K562 (cell line): ENCODE results near the gene TMEM203. TPM values are rescaled to one million over a fixed set of nuclear protein-coding genes. Genes with fewer than 3 reads are reported as not detected.

Experiments
- ARID3A ChIP-seq: IDR thresholded peaks from 2 replicates; pipeline ENCODE4 v1.6.1; 2012; ENCODE audit warnings: low read depth, low read length, improper control_type of control experiment, borderline replicate concordance
- HNRNPH1 ChIP-seq: fragments of 200-400 bp; formaldehyde crosslinking; optimal IDR thresholded peaks from 2 replicates; pipeline ENCODE3; 2017; ENCODE audit warnings: low read depth, mild to moderate bottlenecking, low read length, moderate library complexity
- SMARCA5 ChIP-seq: fragments of 450-650 bp; IDR thresholded peaks from 2 replicates; pipeline ENCODE4 v1.6.1; 2016
- TBP ChIP-seq: optimal IDR thresholded peaks from 2 replicates; pipeline ENCODE3; 2011; ENCODE audit warnings: low read depth, low read length, improper control_type of control experiment
- TEAD4 ChIP-seq, 2 experiments: sonication (generic) in 1 of 2; formaldehyde crosslinking in 1 of 2; IDR thresholded peaks; 2 replicates each; pipeline versions ENCODE4 v1.6.1 to v1.8.0; 2012 to 2022; ENCODE audit warnings: borderline replicate concordance in 1 of 2, inconsistent platforms in 1 of 2, low read length in 1 of 2, mild to moderate bottlenecking in 1 of 2, missing genetic modification reagents in 1 of 2
- THRAP3 ChIP-seq: fragments of 450-650 bp; IDR thresholded peaks from 2 replicates; pipeline ENCODE4 v1.6.1; 2016; ENCODE audit warnings: mild to moderate bottlenecking, inconsistent platforms, borderline replicate concordance
- THRB ChIP-seq: fragments of 450-650 bp; formaldehyde crosslinking; conservative IDR thresholded peaks from 2 replicates; pipeline ENCODE4 v1.4.0; 2022; ENCODE audit warnings: mild to moderate bottlenecking, missing genetic modification characterization
- ZNF449 ChIP-seq: fragments of 250-450 bp; sonication (Bioruptor Pico); IDR thresholded peaks from 2 replicates; pipeline ENCODE4 v1.8.0; 2022; ENCODE audit warnings: moderate library complexity, mild to moderate bottlenecking, inconsistent platforms
- ZNF707 ChIP-seq: fragments of 250-450 bp; sonication (Bioruptor Pico); conservative IDR thresholded peaks from 2 replicates; pipeline ENCODE4 v1.8.0; 2022; ENCODE audit warnings: inconsistent platforms, mild to moderate bottlenecking, moderate library complexity
- ZNF79 ChIP-seq: fragments of 250-450 bp; sonication (Bioruptor Pico); IDR thresholded peaks from 2 replicates; pipeline ENCODE4 v1.4.0; 2020; ENCODE audit warnings: low read depth, mild to moderate bottlenecking, moderate library complexity
- polyA plus RNA-seq, 8 experiments: library from polyadenylated mRNA; depleted of rRNA in 4 of 8; stranded (reverse) in 5 of 8; unstranded in 3 of 8; fragments of >200 nt; fragmentation: Nextera tagmentation in 2 of 8; fragmentation: Illumina TruSeq in 1 of 8; extraction: Ambion mirVana in 2 of 8; extraction: Trizol in 1 of 8; gene quantifications; 2 replicates each; pipeline versions ENCODE4 v1.2.1 to v1.2.3, GENCODE V29; 2011 to 2014; ENCODE audit warnings: inconsistent platforms in 1 of 8, missing spikeins in 1 of 8
- total RNA-seq, 7 experiments: library from RNA; depleted of rRNA in 6 of 7; stranded (reverse); fragments of >200 nt in 6 of 7; fragmentation: Illumina TruSeq in 2 of 7; extraction: Trizol in 2 of 7; gene quantifications; 2 replicates each; pipeline versions ENCODE4 v1.2.1 to v1.2.3, GENCODE V29; 2011 to 2021; ENCODE audit warnings: low replicate concordance in 1 of 7
- TF ChIP-seq, protein P1 (sequence below), 2 experiments: fragments of 450-650 bp in 1 of 2; sonication (generic) in 1 of 2; formaldehyde crosslinking; conservative IDR thresholded peaks; 2 replicates each; pipeline versions ENCODE4 v1.4.0 to v1.8.1; 2020 to 2022; ENCODE audit warnings: mild to moderate bottlenecking in 1 of 2, missing genetic modification reagents in 1 of 2
- TF ChIP-seq, protein P2 (sequence below): fragments of 450-650 bp; IDR thresholded peaks from 2 replicates; pipeline ENCODE4 v1.6.1; 2017; ENCODE audit warnings: antibody characterized with exemption, mild to moderate bottlenecking
- TF ChIP-seq, protein P3 (sequence below), 2 experiments: fragments of 450-650 bp; IDR thresholded peaks; 2 replicates each; pipeline ENCODE4 v1.6.1; 2016

Gene TMEM203
- total and polyA plus RNA-seq, 9 of the 15 experiments (the other 6 are each of a cell fraction or from before 2014, with no cell fraction given), result 8.8 to 59.5 (median 37.6) TPM

- TF ChIP-seq ZNF449 (CRISPR knock-in tag), result no peak
- TF ChIP-seq, protein P1, sequence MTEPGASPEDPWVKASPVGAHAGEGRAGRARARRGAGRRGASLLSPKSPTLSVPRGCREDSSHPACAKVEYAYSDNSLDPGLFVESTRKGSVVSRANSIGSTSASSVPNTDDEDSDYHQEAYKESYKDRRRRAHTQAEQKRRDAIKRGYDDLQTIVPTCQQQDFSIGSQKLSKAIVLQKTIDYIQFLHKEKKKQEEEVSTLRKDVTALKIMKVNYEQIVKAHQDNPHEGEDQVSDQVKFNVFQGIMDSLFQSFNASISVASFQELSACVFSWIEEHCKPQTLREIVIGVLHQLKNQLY (CRISPR knock-in tag; conservative IDR thresholded peaks at IDR 0.05), result no peak
- TF ChIP-seq THRB (CRISPR knock-in tag), result no peak
- TF ChIP-seq SMARCA5, result no peak
- no peak for TF ChIP-seq ZNF707 (CRISPR knock-in tag)
- TF ChIP-seq TEAD4 (IDR thresholded peaks at IDR 0.05; ENCODE audit: low read length), result peak; percentile 36; the same call in 1 of the 2 replicates
- no peak for TF ChIP-seq TEAD4 (CRISPR knock-in tag; IDR thresholded peaks at IDR 0.05; ENCODE audit: borderline replicate concordance)
- TF ChIP-seq THRAP3, result no peak
- TF ChIP-seq, protein P2, sequence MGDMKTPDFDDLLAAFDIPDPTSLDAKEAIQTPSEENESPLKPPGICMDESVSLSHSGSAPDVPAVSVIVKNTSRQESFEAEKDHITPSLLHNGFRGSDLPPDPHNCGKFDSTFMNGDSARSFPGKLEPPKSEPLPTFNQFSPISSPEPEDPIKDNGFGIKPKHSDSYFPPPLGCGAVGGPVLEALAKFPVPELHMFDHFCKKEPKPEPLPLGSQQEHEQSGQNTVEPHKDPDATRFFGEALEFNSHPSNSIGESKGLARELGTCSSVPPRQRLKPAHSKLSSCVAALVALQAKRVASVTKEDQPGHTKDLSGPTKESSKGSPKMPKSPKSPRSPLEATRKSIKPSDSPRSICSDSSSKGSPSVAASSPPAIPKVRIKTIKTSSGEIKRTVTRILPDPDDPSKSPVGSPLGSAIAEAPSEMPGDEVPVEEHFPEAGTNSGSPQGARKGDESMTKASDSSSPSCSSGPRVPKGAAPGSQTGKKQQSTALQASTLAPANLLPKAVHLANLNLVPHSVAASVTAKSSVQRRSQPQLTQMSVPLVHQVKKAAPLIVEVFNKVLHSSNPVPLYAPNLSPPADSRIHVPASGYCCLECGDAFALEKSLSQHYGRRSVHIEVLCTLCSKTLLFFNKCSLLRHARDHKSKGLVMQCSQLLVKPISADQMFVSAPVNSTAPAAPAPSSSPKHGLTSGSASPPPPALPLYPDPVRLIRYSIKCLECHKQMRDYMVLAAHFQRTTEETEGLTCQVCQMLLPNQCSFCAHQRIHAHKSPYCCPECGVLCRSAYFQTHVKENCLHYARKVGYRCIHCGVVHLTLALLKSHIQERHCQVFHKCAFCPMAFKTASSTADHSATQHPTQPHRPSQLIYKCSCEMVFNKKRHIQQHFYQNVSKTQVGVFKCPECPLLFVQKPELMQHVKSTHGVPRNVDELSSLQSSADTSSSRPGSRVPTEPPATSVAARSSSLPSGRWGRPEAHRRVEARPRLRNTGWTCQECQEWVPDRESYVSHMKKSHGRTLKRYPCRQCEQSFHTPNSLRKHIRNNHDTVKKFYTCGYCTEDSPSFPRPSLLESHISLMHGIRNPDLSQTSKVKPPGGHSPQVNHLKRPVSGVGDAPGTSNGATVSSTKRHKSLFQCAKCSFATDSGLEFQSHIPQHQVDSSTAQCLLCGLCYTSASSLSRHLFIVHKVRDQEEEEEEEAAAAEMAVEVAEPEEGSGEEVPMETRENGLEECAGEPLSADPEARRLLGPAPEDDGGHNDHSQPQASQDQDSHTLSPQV, result no peak
- TF ChIP-seq TBP, result peak; percentile 58
- TF ChIP-seq ZNF79 (CRISPR knock-in tag), result no peak
- TF ChIP-seq HNRNPH1, result no peak
- no peak for TF ChIP-seq ARID3A
- TF ChIP-seq, protein P3, sequence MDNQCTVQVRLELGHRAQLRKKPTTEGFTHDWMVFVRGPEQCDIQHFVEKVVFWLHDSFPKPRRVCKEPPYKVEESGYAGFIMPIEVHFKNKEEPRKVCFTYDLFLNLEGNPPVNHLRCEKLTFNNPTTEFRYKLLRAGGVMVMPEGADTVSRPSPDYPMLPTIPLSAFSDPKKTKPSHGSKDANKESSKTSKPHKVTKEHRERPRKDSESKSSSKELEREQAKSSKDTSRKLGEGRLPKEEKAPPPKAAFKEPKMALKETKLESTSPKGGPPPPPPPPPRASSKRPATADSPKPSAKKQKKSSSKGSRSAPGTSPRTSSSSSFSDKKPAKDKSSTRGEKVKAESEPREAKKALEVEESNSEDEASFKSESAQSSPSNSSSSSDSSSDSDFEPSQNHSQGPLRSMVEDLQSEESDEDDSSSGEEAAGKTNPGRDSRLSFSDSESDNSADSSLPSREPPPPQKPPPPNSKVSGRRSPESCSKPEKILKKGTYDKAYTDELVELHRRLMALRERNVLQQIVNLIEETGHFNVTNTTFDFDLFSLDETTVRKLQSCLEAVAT (IDR thresholded peaks at IDR 0.05), result no peak
Observed at GRCh38 chr9:137223078-137223970, 17.9 kb upstream of the TMEM203 start (continued).
